Endothelial cell (in vitro differentiated cells): Measurements from ENCODE around the gene XCL2. TPM values are rescaled to one million over a fixed set of nuclear protein-coding genes. Genes with fewer than 3 reads are reported as not detected.

Experiments used
- DNase-seq: peaks from one replicate; pipeline ENCODE4 v3.0.0; 2021; ENCODE audit warnings: low spot score
- H3K27ac Mint-ChIP-seq: one replicate; pipeline ENCODE4 v1.8.0; 2021; ENCODE audit warnings: mixed read lengths, inconsistent platforms; ENCODE audit not compliant: unreplicated experiment
- H3K27me3 Mint-ChIP-seq: one replicate; pipeline ENCODE4 v1.8.0; 2021; ENCODE audit warnings: mild to moderate bottlenecking, moderate library complexity, mixed read lengths, inconsistent platforms; ENCODE audit not compliant: unreplicated experiment
- H3K36me3 Mint-ChIP-seq: one replicate; pipeline ENCODE4 v1.8.0; 2021; ENCODE audit warnings: mild to moderate bottlenecking, low read depth, mixed read lengths, inconsistent platforms; ENCODE audit not compliant: unreplicated experiment
- H3K4me1 Mint-ChIP-seq: one replicate; pipeline ENCODE4 v1.8.0; 2021; ENCODE audit warnings: mild to moderate bottlenecking, mixed read lengths, inconsistent platforms; ENCODE audit not compliant: unreplicated experiment
- H3K4me3 Mint-ChIP-seq: one replicate; pipeline ENCODE4 v1.8.0; 2021; ENCODE audit warnings: mild to moderate bottlenecking, mixed read lengths, inconsistent platforms; ENCODE audit not compliant: unreplicated experiment
- H3K9me3 Mint-ChIP-seq: one replicate; pipeline ENCODE4 v1.8.0; 2021; ENCODE audit warnings: mixed read lengths, inconsistent platforms; ENCODE audit not compliant: unreplicated experiment
- total RNA-seq: library from RNA; stranded (reverse); fragmentation: NEBNext Ultra II Directional; extraction: Animal tissue kit (Norgen Biotek cat#: 25700); gene quantifications from one replicate; pipeline ENCODE4 v1.2.1, GENCODE V29; 2021; ENCODE audit not compliant: unreplicated experiment
- TF ChIP-seq, protein P1 (sequence below): fragments of 200-600 bp; sonication (generic); IDR thresholded peaks from one replicate; pipeline ENCODE4 v1.5.0; 2021; ENCODE audit warnings: antibody characterized with exemption; ENCODE audit not compliant: unreplicated experiment

XCL2 gene
- total RNA-seq, 1 donor from 2014 or later = not detected

DNA sequence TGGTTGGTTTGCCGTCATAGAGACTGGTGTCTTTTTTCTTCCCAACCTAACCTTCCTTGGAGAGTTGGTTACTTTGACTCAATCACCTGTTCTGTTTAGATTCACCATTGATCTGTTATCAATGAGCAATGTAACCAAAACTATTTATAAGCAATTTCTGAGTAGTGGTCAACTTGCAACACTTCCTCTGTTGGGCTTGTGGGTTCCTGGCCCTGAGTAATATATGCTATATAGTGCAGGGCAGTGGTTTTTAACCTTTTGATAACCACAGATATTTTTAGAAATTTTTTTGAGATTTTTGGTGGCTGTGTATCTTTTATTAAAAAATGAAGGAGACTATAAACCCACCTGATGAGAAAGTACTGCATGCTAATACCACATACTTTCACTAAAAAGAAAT lies 23.2 kb upstream of the XCL2 start:
- Mint-ChIP-seq H3K36me3 (no peaks in the 10 kb centered on the region), H3K4me3 (no peak overlapping the region), H3K27ac (no peak overlapping the region), H3K4me1 (no peaks in the 10 kb centered on the region), H3K9me3 (no peaks in the 10 kb centered on the region), H3K27me3 (peaks cover 3% of the 10 kb centered on the region)
- TF ChIP-seq, protein P1, sequence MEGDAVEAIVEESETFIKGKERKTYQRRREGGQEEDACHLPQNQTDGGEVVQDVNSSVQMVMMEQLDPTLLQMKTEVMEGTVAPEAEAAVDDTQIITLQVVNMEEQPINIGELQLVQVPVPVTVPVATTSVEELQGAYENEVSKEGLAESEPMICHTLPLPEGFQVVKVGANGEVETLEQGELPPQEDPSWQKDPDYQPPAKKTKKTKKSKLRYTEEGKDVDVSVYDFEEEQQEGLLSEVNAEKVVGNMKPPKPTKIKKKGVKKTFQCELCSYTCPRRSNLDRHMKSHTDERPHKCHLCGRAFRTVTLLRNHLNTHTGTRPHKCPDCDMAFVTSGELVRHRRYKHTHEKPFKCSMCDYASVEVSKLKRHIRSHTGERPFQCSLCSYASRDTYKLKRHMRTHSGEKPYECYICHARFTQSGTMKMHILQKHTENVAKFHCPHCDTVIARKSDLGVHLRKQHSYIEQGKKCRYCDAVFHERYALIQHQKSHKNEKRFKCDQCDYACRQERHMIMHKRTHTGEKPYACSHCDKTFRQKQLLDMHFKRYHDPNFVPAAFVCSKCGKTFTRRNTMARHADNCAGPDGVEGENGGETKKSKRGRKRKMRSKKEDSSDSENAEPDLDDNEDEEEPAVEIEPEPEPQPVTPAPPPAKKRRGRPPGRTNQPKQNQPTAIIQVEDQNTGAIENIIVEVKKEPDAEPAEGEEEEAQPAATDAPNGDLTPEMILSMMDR = no peak
- DNase-seq = no peak

DNA sequence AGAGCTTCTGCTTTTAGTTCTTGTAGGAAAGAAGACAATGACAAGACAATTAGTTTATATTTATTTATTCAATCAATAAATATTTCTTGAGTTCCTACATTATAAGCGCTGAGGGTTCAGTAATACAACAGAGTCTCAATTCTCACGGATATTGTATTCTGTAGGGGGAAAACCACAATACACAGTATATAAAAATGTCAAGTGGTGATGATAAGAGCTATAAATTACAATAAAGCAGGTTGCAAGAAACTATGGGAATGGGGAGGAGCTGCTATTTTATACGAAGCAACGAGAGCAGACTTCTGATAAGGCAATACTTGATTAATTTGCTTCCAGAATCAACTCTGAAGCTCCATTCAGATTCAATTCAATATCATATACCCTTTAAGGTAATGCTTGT lies 22.0 kb upstream of the XCL2 start:
- no peaks in the 10 kb centered on the region for H3K36me3 Mint-ChIP-seq
- H3K4me1 Mint-ChIP-seq = no peaks in the 10 kb centered on the region
- no peaks in the 10 kb centered on the region for H3K9me3 Mint-ChIP-seq
- no peak overlapping the region for H3K4me3 Mint-ChIP-seq
- no peak for DNase-seq
- peaks cover 5% of the 10 kb centered on the region for H3K27me3 Mint-ChIP-seq
- no peak overlapping the region for H3K27ac Mint-ChIP-seq
- TF ChIP-seq, protein P1 = no peak

DNA sequence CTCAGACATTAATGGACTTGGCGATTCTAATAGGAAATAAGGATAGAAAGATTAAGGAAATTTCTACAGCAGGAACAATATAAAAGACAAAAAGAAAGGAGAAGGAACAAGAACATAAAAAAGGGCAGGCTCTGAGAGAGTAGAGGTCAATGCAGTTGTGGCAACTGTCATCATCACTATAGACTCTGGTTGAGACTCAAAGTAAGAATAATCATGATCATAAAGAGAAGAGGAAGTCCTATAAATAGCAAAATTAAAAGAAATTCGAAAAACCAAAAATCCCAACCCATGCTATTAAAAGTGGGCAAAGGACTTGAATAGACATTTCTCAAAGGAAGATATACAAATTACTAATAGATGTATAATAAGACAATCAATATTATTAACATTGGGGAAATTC lies 18.2 kb upstream of the XCL2 start:
- no peak overlapping the region for H3K27ac Mint-ChIP-seq
- no peaks in the 10 kb centered on the region for H3K9me3 Mint-ChIP-seq
- TF ChIP-seq, protein P1 = no peak
- no peaks in the 10 kb centered on the region for H3K36me3 Mint-ChIP-seq
- H3K27me3 Mint-ChIP-seq = peaks cover 3% of the 10 kb centered on the region
- no peak for DNase-seq
- H3K4me3 Mint-ChIP-seq = no peak overlapping the region
- no peaks in the 10 kb centered on the region for H3K4me1 Mint-ChIP-seq

DNA sequence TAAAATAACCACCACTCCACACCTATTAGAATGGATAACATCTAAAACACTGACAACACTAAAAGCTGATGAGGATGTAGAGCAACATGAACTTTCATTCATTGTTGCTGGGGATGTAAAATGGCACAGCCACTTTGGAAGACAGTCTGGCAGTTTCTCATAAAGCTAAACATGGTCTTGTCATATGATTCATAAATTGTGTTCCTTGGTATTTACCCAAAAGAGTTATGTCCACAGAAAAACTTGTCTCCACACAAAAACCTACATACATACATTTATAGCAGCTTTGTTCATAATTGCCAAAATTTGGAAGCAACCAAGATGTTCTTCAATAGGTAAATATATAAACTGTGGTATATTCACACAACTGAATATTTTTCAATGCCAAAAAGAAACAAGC lies 16.6 kb upstream of the XCL2 start:
- no peak for DNase-seq
- Mint-ChIP-seq H3K36me3 (no peaks in the 10 kb centered on the region), H3K27ac (no peak overlapping the region), H3K27me3 (peaks cover 3% of the 10 kb centered on the region), H3K4me3 (no peak overlapping the region), H3K9me3 (no peaks in the 10 kb centered on the region), H3K4me1 (peaks cover 7% of the 10 kb centered on the region)
- TF ChIP-seq, protein P1 = no peak

DNA sequence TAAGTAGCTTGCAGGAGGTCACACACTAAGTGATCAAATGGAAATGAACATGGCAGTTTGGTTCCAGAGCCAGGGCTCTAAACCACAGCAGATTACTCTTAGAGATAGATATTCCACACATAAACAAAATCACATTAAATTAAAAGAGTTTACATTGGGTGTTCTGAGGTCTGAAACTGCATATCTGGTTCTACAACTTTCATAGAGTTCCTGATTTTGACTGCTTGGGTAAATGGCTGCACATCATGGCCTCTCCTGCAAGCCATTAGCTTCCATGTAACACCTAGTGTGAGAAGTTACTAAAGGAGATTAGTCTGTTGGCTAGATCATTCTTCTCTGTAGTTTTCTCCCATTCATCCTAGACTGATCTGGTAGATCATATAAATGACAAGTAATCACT lies 12.8 kb upstream of the XCL2 start:
- no peak overlapping the region for H3K27ac Mint-ChIP-seq
- no peak overlapping the region for H3K4me3 Mint-ChIP-seq
- H3K4me1 Mint-ChIP-seq = peaks cover 7% of the 10 kb centered on the region
- no peaks in the 10 kb centered on the region for H3K27me3 Mint-ChIP-seq
- DNase-seq = no peak
- H3K9me3 Mint-ChIP-seq = no peaks in the 10 kb centered on the region
- no peaks in the 10 kb centered on the region for H3K36me3 Mint-ChIP-seq
- TF ChIP-seq, protein P1 = no peak
